Measurements from ENCODE around the gene VRK1.

The VRK1 gene

DNA sequence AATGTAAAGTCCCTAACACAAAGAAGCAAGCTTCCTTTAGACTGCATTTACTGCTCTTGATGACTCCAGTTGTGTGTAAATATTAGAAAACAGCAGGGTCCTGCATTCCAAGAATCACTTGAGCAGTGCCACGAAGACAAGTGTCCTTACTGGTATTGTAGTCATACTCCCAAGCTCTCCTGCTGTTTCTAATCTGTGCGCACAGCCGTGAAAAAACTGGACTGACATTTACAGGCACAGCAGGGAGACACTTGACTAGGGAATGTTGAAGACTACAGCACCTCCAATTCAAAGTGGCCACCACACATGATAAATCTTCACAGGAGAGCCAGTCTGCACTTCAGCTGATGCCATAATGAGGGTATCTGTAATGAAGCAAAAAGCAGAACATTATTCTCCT, 91.4 kb downstream of the VRK1 start:
- intact Hi-C loops (cut with micrococcal nuclease) = no loop called here
- H3K27ac Mint-ChIP-seq = no peak overlapping the region
- no peaks in the 10 kb centered on the region for H3K9me3 Mint-ChIP-seq
- H3K4me3 Mint-ChIP-seq = no peak overlapping the region
- H3K36me3 Mint-ChIP-seq (ENCODE audit: low read depth) = peaks cover 6% of the 10 kb centered on the region
- no peaks in the 10 kb centered on the region for H3K4me1 Mint-ChIP-seq (ENCODE audit: low read depth)
- H3K27me3 Mint-ChIP-seq = no peaks in the 10 kb centered on the region

DNA sequence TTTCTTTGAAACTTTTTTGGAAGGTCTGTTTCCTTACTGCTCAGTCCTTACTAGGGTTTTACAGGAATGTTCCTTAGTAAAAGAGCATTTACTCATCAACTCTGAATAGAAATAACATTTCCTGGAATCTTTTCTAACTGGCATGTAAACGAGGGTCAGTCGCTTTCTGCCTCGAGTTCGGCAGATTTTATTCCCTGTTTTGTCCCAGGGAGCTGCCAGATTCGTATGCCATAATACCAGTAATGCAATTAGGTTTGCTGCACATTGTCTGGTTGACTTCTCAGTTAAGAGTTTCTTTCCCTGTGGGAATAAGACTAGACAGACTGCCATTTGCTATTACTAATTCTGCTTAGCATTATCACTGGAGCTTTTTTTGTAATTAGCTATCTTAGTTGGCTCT, 91.9 kb downstream of the VRK1 start:
- intact Hi-C loops (cut with micrococcal nuclease) = no loop called here
- Mint-ChIP-seq H3K9me3 (no peaks in the 10 kb centered on the region), H3K27ac (no peak overlapping the region), H3K36me3 (ENCODE audit: low read depth) (peaks cover 6% of the 10 kb centered on the region), H3K4me3 (no peak overlapping the region), H3K4me1 (ENCODE audit: low read depth) (peaks cover 4% of the 10 kb centered on the region), H3K27me3 (no peaks in the 10 kb centered on the region)

DNA sequence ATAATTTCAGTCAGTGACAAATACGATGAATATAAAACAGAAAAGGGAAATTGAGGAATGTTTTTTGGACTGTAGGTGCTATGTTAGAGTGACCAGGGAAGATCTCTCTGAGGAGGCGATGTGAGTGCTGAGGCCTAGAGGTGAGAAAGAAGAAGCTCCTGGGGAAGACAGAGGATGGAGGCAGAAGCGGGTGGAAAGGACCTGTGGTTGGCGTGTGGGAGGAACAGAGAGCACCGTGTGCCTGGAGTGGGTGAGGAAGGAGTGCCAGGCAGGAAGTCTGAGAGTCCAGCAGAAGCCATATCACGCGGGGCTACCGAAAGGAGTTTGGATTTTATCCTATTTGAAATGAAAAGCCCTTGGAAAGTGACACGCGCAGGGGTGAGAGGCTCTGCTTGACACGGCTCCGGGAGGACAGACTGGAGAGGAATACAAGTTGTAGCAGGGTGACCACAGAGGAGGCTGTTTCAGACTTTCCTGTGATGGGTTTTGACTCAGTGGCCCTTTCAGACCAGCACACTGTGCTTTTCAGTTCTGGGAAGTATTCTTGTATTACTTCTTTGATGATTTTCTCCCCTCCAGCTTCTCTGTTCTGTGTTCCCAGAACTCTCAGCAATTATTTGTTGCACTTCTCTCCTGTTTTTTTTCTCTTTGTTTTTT, 96.9 kb downstream of the VRK1 start:
- Mint-ChIP-seq H3K4me3 (no peak overlapping the region), H3K4me1 (ENCODE audit: low read depth) (peaks cover 6% of the 10 kb centered on the region), H3K27ac (no peak overlapping the region), H3K27me3 (no peaks in the 10 kb centered on the region), H3K9me3 (no peaks in the 10 kb centered on the region), H3K36me3 (ENCODE audit: low read depth) (no peaks in the 10 kb centered on the region)
- intact Hi-C loops (cut with micrococcal nuclease) = no loop called here

DNA sequence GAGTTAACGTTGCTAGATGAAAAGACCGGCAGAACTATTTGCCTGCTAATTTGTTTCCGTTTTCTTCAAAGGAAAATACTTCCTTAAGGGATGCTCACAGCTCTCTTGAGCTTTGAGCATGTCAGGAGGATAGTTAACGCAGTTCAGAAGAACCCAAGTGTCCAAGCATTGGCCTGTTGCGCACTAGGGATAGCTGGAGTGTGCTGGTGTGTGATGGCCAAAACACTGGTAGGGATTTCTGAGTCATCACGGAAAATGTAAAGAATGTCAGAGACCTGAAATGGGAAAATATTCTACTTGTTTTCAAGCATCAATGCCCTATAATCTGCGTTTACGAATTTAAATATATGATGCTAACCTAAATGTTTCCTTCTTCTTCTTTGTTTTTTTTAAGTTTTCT, 97.8 kb downstream of the VRK1 start:
- peaks cover 6% of the 10 kb centered on the region for H3K4me1 Mint-ChIP-seq (ENCODE audit: low read depth)
- H3K27ac Mint-ChIP-seq = no peak overlapping the region

DNA sequence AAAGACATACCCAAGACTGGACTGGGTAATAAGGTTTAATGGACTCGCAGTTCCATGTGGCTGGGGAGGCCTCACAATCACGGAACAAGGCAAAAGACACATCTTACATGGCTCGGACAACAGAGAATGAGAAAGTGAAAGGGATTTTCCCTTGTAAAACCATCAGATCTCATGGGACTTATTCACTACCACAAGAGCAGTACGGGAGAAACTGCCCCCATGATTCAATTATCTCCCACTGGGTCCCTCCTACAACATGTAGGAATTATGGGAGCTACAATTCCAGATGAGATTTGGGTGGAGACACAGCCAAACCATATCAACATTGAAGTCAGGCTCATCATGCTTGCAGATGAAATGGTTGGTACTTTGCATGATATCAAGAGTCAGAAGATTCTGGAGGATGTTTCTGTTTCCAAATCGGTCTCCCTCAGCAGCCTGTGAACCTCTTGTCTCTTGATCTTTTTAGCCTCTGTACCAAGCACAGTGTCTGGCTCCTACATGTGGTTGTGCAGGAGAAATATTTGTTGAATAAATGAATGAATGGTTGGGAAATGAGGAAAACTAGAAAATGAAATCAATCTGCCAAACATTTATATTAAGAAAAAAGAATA, 98.6 kb downstream of the VRK1 start:
- Mint-ChIP-seq H3K9me3 (no peaks in the 10 kb centered on the region), H3K36me3 (ENCODE audit: low read depth) (no peaks in the 10 kb centered on the region), H3K4me1 (ENCODE audit: low read depth) (peaks cover 6% of the 10 kb centered on the region), H3K27ac (no peak overlapping the region), H3K27me3 (no peaks in the 10 kb centered on the region), H3K4me3 (no peak overlapping the region)
- intact Hi-C loops (cut with micrococcal nuclease) = no loop called here

More for the DNA sequence above, 97.8 kb downstream of the VRK1 start:
- Mint-ChIP-seq H3K27me3 (no peaks in the 10 kb centered on the region), H3K36me3 (ENCODE audit: low read depth) (no peaks in the 10 kb centered on the region), H3K9me3 (no peaks in the 10 kb centered on the region), H3K4me3 (no peak overlapping the region)
- intact Hi-C loops (cut with micrococcal nuclease) = no loop called here

DNA sequence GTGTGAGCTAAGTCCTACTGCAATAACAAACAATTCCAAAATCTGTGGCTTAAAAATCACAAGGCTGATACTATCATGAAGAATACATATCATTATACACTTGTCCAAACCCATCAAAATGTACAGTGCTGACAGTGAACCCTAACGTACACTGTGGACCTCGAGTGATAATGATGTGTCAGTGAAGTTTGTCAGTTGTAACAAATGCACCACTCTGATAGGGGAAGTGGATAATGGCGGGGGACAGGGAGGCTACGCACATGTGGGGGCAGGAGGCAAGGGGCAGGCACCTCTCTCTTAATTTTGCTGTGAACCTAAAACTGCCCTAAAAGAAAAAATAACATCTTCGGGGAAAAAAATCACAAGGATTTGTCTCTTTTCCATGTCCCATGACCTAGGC, 100.0 kb downstream of the VRK1 start:
- intact Hi-C loops (cut with micrococcal nuclease) = no loop called here
- no peak overlapping the region for H3K27ac Mint-ChIP-seq
- no peak overlapping the region for H3K4me3 Mint-ChIP-seq
- peaks cover 6% of the 10 kb centered on the region for H3K4me1 Mint-ChIP-seq (ENCODE audit: low read depth)
- H3K27me3 Mint-ChIP-seq = no peaks in the 10 kb centered on the region
- H3K36me3 Mint-ChIP-seq (ENCODE audit: low read depth) = no peaks in the 10 kb centered on the region
- no peaks in the 10 kb centered on the region for H3K9me3 Mint-ChIP-seq

DNA sequence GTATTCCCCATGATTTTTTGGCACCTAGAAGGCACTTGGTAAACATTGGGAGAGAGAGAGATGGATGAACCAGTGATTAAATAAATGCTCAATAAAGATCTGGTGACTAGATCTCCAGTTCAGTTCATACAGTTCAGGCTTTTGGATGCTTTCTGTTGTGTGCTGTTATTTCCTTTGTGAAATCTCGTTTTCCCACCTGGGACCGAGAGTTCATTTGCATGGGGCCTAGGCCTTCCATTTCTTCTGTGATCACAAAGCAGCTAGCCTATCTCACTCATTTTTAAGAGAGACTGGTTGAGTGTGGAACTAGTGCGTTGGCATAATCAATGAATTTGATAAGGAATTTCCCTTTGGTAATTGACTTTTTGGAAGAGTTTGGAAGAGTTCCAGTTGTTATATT, 104.0 kb downstream of the VRK1 start:
- H3K9me3 Mint-ChIP-seq = no peaks in the 10 kb centered on the region
- no peak overlapping the region for H3K4me3 Mint-ChIP-seq
- intact Hi-C loops (cut with micrococcal nuclease) = no loop called here
- no peak overlapping the region for H3K27ac Mint-ChIP-seq
- H3K36me3 Mint-ChIP-seq (ENCODE audit: low read depth) = no peaks in the 10 kb centered on the region
- peaks cover 33% of the 10 kb centered on the region for H3K4me1 Mint-ChIP-seq (ENCODE audit: low read depth)
- no peaks in the 10 kb centered on the region for H3K27me3 Mint-ChIP-seq

DNA sequence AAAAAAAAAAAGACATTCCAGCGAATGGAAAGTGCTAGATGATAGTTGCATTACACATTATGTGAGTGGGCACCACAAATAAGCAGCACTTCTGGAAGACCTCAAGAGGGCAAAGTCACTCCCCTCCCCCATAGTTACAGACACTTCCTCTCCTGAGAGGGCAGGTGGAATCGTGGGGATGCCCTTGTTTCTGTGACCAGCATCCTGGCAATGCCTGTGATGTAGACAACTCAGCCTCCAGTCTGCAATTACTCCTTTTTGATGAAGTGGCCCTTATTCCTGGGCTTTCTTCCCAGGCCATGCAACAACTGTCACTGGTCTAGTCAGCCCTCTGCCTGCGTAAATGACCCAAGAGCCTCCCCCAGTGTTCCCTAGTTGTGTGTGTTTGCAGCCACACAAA, 104.8 kb downstream of the VRK1 start:
- Mint-ChIP-seq H3K27me3 (no peaks in the 10 kb centered on the region), H3K9me3 (no peaks in the 10 kb centered on the region), H3K36me3 (ENCODE audit: low read depth) (no peaks in the 10 kb centered on the region), H3K4me3 (no peak overlapping the region), H3K27ac (no peak overlapping the region), H3K4me1 (ENCODE audit: low read depth) (peaks cover 39% of the 10 kb centered on the region)
- intact Hi-C loops (cut with micrococcal nuclease) = no loop called here

DNA sequence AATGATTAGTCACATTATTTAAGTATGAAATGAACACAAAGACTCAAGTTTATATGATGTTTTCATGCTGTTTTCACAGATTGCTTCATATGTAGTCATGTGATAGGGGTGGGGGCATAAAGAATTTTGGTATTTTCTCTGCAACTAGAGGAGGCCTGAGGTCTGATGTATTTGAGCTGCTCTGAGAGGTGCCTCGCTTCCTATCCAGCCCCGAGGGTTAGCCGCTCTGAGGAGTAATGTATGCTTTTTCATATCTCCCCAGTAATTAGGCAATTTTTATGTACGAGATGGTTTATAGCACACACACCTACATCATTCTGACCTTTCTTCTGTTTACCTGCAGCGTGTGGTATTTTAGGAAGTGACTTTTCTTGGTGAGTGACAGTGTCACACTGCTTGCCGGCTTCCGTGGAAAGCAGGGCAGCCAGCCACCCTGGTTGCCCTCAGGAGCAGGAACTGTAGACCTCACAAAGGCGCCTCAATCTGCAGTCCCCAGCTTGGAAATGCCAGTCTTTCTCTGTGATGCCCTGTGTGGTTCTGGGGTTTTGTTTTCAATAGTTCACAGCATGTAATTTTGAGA, 106.4 kb downstream of the VRK1 start:
- Mint-ChIP-seq H3K27me3 (no peaks in the 10 kb centered on the region), H3K4me1 (ENCODE audit: low read depth) (peaks cover 45% of the 10 kb centered on the region), H3K4me3 (no peak overlapping the region)

DNA sequence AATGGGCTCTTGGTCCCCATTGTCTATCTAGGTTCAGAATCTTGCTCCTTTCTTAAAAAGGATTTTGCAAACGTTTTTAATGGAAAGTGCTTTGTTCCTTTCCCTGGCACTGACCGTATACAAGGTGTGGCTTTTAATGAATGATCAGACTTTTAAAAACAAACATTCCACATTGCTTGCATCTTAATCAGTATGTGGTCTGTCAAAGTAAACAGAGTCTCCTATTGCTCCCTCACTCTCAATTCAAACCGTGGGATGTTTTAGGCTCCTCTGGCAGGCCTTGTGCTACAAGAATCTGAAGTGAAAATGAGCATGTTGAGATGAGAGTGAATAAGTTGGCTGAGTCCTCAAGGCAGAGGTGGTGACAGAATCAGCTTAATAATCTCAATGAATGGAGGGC, 107.0 kb downstream of the VRK1 start:
- Mint-ChIP-seq H3K27me3 (no peaks in the 10 kb centered on the region), H3K36me3 (ENCODE audit: low read depth) (no peaks in the 10 kb centered on the region), H3K4me1 (ENCODE audit: low read depth) (peaks cover 46% of the 10 kb centered on the region), H3K27ac (no peak overlapping the region), H3K9me3 (peaks cover 14% of the 10 kb centered on the region), H3K4me3 (no peak overlapping the region)
- intact Hi-C loops (cut with micrococcal nuclease) = no loop called here

More for the DNA sequence above, 106.4 kb downstream of the VRK1 start:
- H3K36me3 Mint-ChIP-seq (ENCODE audit: low read depth) = no peaks in the 10 kb centered on the region
- H3K27ac Mint-ChIP-seq = no peak overlapping the region
- H3K9me3 Mint-ChIP-seq = peaks cover 7% of the 10 kb centered on the region
- intact Hi-C loops (cut with micrococcal nuclease) = no loop called here

DNA sequence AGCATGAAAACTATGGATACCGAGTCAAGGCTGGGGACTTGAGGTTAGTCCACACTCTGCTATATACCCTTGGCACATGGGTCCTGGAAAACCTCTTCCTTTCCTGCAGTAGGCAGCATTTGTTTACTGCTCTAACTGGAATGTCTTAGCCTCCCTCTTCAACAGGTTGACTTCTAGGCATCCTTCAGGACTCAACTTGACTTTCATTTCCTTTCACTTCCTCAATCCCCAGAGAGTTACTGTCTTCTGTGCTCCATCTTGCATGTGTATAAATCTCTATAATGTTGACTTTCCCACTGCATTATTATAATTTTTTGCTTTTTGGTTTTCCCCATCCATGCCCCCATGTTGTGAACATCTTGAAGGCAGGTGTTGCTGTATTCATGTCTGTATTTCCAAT, 107.9 kb downstream of the VRK1 start:
- no peak overlapping the region for H3K27ac Mint-ChIP-seq
- H3K27me3 Mint-ChIP-seq = no peaks in the 10 kb centered on the region
- peaks cover 6% of the 10 kb centered on the region for H3K36me3 Mint-ChIP-seq (ENCODE audit: low read depth)
- intact Hi-C loops (cut with micrococcal nuclease) = no loop called here
- peaks cover 46% of the 10 kb centered on the region for H3K4me1 Mint-ChIP-seq (ENCODE audit: low read depth)
- H3K4me3 Mint-ChIP-seq = no peak overlapping the region
- peaks cover 23% of the 10 kb centered on the region for H3K9me3 Mint-ChIP-seq

DNA sequence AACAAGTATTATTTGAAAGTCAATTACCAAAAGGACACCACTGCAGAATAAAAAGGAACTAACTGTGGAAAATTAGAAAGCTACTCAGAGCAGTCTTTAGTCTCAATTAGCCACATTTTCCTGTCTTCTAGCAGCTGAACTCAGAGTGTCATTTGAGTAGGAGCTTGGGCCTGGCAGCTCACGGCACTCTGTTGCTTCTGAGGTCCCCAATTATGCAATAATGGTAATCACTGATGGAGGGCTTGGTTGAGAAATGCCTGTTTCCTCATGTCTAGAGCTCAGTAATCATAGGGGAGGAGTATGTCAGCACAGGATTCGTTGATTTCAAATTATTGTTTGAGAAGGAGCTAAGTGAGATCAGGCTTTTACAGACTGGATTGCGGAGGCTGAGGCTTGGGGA, 108.6 kb downstream of the VRK1 start:
- intact Hi-C loops (cut with micrococcal nuclease) = no loop called here
- H3K4me1 Mint-ChIP-seq (ENCODE audit: low read depth) = peaks cover 46% of the 10 kb centered on the region
- H3K9me3 Mint-ChIP-seq = peaks cover 27% of the 10 kb centered on the region
- peaks cover 8% of the 10 kb centered on the region for H3K36me3 Mint-ChIP-seq (ENCODE audit: low read depth)
- H3K4me3 Mint-ChIP-seq = no peak overlapping the region
- H3K27me3 Mint-ChIP-seq = no peaks in the 10 kb centered on the region
- no peak overlapping the region for H3K27ac Mint-ChIP-seq

DNA sequence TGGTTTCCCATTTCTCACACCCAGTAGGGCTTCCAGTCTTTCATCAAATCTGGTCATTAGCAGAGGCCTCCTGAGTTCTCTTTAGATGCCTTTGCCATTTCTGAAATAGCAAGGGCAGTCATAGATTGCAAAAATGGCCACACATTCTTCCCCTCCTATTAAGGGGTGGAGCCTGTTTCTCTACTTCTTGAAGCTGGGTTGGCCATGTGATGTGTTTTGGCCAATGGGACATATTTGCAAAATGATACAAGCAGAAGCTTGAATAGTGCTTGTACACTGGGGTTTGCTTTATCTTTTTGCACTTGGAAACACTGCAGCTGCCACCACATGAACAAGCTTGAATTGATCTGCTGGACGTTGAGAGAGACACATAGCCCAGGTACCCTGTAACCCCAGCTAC, 109.3 kb downstream of the VRK1 start:
- H3K9me3 Mint-ChIP-seq = peaks cover 27% of the 10 kb centered on the region
- intact Hi-C loops (cut with micrococcal nuclease) = no loop called here
- no peak overlapping the region for H3K4me3 Mint-ChIP-seq
- peaks cover 8% of the 10 kb centered on the region for H3K36me3 Mint-ChIP-seq (ENCODE audit: low read depth)
- peaks cover 46% of the 10 kb centered on the region for H3K4me1 Mint-ChIP-seq (ENCODE audit: low read depth)
- H3K27me3 Mint-ChIP-seq = no peaks in the 10 kb centered on the region
- no peak overlapping the region for H3K27ac Mint-ChIP-seq

DNA sequence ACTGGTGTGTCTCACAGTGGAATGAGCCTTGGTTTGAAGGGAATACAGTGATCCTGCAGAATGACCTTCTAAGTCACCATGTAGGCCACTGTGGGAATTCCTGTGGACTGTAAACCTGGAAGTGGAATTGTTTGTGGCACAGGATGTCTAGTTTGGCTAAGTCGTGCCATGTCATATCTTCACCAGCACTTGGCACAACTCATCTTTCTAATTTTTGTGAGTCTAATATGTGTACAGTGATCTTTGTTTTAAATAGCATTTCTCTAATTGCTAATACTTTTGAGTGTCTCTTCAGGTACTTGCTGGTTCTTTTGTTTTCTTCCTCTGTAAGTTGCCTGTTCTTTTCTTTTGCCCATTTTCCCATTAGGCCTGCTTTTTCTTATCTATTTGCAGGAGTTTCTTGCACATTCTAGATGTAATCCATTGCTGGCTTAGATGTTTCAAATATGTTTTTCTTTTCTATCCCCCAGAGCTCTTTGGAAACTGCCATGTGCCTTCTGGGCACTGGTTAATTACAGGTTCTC, 112.7 kb downstream of the VRK1 start:
- Mint-ChIP-seq H3K27me3 (no peaks in the 10 kb centered on the region), H3K27ac (no peak overlapping the region), H3K4me1 (ENCODE audit: low read depth) (peaks cover 32% of the 10 kb centered on the region)

More for the DNA sequence above, 112.7 kb downstream of the VRK1 start:
- H3K9me3 Mint-ChIP-seq = peaks cover 32% of the 10 kb centered on the region
- H3K36me3 Mint-ChIP-seq (ENCODE audit: low read depth) = peaks cover 10% of the 10 kb centered on the region
- H3K4me3 Mint-ChIP-seq = no peak overlapping the region
- intact Hi-C loops (cut with micrococcal nuclease) = no loop called here
